Germinal center (tissue), 1 donor: Measurements from ENCODE around the gene MNX1.

Experiments
- DNase-seq: peaks from one replicate; pipeline ENCODE4 v3.0.0; 2012; ENCODE audit warnings: mixed read lengths, low spot score

The MNX1 gene

GRCh38 chr7:157010588-157011332, at the start of gene MNX1:
Gene MNX1, minus strand, starts transcription at chr7:157010663. Its CDS starts 313 bp downstream, at chr7:157010350.
- peak; percentile 89 for DNase-seq

- DNase-seq: no peak
These were observed 49.1 kb upstream of the MNX1 start for GRCh38 chr7:157059534-157059933.

DNA sequence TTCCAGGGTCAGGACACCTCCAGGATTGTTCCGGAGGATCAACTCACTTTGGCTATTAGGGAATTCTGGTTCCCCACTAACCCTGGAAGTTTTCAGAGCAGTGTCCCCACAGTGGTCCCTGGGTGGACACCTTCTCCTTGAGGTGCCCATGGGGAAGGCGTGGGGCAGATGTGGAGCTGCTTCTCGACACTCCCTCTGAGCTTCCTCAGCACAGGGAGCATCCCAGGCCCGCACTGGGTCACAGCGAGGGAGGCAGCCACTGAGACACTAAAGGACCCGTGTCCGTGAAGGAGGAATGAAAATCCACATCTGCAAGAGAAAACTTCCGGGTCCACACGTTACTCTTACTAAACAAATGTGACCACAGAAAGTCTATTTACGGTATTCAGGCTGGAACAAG, 48.2 kb upstream of the MNX1 start:
- DNase-seq: no peak

DNA sequence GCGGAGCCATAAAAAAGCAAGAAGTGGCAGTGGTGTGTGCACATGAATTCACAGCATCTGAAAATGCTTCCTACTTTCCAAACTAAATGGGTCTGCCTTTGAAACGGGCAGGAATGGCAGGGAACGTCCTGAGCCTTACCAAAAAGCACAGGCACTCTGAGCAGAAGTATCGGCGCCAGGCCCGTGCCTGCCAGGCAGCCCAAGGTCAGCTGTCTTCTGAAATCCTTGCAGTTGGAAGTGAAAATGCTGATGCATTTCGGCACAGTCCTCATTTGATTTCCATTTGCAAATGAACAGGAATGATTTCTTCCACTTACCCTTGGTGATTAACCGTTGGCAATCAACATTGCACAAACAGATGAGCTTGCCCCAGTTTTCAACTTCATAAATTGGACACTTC, 47.6 kb upstream of the MNX1 start:
- DNase-seq: no peak

GRCh38 chr7:157056957-157057902, 46.8 kb upstream of the MNX1 start:
- DNase-seq: no peak

DNA sequence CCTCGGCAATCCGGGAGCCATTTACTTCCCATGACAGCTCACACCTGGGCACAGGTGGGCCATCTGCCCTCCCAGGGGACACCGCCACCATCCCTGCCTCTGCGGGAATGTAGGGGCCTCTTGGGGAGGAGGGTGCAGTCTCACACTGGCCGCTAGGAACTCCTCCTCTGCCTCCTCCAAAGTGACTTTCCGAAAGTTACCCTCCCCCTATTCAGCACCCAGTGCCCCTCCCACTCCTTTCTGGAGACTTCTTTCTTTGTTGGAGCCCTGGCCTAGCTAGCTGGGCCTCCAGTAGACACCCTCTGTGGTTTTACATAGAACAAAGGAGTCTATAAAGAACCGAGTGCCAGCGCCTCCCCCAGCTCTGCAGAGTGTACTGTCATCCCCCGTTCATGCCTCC, 45.8 kb upstream of the MNX1 start:
- no peak for DNase-seq

- no peak for DNase-seq
These were observed 44.5 kb upstream of the MNX1 start for GRCh38 chr7:157054927-157055326.

GRCh38 chr7:157053118-157053517, 42.7 kb upstream of the MNX1 start:
- DNase-seq: no peak

GRCh38 chr7:157047148-157047547, 36.7 kb upstream of the MNX1 start:
- DNase-seq: no peak

DNA sequence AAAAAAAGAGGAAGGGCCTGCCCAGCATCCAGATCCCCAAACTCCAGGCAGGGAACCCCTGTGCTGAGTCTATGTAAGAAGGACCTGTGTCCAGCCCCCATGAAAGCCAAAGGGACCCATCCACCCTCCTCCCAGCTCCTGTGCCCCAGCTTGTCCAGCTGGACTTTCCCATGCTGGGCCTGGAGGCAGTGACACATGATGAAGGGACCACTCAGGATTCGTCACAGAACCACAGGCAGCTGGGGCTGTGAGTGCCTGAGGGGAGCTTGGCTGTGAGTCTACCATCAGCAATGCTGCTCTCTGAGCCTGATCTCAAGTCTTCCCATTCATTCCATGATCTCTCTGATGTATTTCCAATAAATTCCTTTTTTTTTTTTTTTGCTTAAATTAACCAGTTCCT, 36.2 kb upstream of the MNX1 start:
- DNase-seq: no peak

DNA sequence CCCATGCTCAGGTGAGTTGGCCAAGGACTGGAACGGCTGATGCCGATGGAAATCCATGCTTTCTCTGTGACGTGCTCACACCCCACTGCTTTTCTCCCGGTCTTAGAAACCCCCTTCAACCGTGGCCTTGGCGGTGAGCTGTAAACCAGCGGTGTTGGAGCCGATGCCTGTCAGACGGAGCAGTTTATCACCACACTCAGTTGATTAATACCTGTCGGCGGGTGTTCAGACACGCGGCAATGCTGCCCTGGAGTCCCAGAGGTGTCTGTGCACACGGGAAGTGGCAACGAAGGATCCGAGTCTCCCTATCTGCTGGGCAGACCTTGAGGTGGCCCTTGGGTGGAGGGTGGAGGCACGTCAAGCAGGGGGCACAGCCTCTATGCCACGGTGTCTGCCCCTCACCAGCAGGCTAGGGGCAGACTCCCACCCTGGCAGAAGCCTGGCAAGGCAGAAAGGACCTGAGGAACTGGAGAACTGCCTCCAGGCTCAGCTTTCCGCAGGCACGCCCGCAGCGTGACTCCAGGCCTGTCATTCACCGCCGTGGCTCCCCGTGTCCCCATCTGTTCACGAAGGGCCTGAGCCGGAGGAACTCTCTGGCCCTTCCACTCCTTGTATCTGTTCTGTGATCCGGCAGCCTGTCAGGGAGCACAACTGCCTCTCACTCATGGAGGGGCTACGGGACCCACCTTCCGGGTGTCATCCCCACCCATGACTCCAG, 34.6 kb upstream of the MNX1 start:
- DNase-seq: no peak

- DNase-seq: no peak
These were observed 33.8 kb upstream of the MNX1 start for GRCh38 chr7:157044147-157044687.

DNA sequence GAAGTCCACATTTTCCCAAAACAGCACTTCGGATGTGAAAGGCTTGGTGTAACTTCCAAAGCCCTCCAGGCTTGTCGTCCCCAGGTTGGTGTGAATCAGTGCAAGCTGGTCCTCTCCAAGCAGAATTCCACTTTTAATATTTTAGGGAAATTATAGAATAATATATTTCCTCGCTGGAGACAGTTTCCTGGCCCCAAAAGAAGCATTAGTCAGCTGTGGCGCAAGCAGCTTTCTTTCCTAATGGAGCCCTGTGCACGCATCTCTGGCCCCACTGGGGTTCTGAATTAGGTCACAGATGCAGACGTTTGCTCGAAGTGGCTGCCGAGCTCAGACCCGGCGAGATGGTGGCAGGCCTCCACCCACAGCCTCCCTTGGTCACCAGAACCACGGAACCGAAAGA, 33.3 kb upstream of the MNX1 start:
- DNase-seq: no peak

- no peak for DNase-seq
These were observed 31.2 kb upstream of the MNX1 start for GRCh38 chr7:157041514-157042277.

DNA sequence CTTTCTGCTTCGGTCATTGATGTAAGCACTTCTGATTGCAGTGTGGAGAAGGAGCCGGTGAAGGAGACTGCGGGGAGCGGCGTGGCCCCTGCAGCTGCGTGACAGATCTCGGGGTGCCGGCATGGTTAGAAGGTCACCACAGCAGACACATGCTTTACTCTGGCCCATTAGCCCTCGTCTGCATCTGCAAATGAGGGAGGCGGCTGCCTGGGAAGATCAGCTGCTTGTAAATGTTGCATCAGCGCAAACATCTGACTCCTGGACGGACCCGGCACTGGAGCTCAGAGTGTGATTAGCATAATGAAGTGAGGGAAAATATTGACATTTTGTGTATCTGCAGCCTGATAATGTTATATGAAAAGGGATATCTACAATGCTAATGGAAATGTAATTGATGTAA, 30.5 kb upstream of the MNX1 start:
- no peak for DNase-seq

DNA sequence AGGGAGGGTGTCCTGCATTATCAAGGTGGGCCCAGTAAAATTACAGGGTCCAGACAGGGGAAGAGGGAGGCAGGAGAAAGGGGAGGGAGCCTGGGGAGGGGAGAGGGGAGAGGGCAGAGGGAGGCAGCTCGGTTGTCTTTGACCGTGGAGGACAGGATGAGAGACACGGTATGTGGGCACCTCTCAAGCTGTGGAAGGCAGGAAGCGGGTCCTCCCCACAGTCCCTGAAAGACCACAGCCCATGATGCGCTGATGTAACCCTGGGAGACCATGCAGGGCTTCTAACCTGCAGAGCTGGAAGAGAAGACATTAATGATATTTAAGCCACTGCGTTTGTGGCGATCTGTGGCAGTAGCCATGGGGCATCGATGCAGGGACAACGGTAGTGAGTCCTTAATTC, 27.2 kb upstream of the MNX1 start:
- DNase-seq: no peak

- DNase-seq: no peak
These were observed 26.6 kb upstream of the MNX1 start for GRCh38 chr7:157037028-157037427.

GRCh38 chr7:157035979-157036378, 25.5 kb upstream of the MNX1 start:
- DNase-seq: no peak

- DNase-seq: no peak
These were observed 24.8 kb upstream of the MNX1 start for GRCh38 chr7:157035302-157035701.

- no peak for DNase-seq
These were observed 23.3 kb upstream of the MNX1 start for GRCh38 chr7:157033483-157034473.
